ENCODE results near the gene MVB12B. TPM values are rescaled to one million over a fixed set of nuclear protein-coding genes. Genes with fewer than 3 reads are reported as not detected.

MVB12B gene
- total RNA-seq, 2 donors from 2014 or later = 5.9 to 8.7 TPM

DNA sequence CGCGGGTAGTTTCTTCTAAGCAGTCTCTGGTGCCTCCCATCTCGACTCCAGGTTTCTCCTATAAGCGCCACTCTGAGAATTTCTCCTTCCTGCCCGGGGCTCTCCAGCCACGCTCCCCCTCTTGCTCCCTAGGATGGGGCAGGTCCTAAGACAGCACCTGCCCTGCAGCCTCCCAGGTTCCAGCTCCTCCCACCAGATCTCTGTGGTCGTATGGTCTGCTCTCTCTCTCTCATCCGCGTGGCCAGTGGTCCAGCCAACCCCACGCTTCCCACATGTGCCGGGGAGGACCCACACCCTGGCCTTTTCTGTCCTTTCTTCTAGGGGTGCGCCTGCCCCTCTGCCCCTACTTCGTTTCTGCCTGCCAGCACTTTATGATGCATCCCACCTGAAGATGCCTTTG, 40.5 kb downstream of the MVB12B start:
- peaks cover 0 to 10% of the 10 kb centered on the region in 2 donors for H3K9me3 ChIP-seq
- H3K36me3 ChIP-seq = no peaks in the 10 kb centered on the region
- H3K27me3 ChIP-seq = no peaks in the 10 kb centered on the region
- H3K27ac ChIP-seq = no peak overlapping the region
- TF ChIP-seq, protein P1, sequence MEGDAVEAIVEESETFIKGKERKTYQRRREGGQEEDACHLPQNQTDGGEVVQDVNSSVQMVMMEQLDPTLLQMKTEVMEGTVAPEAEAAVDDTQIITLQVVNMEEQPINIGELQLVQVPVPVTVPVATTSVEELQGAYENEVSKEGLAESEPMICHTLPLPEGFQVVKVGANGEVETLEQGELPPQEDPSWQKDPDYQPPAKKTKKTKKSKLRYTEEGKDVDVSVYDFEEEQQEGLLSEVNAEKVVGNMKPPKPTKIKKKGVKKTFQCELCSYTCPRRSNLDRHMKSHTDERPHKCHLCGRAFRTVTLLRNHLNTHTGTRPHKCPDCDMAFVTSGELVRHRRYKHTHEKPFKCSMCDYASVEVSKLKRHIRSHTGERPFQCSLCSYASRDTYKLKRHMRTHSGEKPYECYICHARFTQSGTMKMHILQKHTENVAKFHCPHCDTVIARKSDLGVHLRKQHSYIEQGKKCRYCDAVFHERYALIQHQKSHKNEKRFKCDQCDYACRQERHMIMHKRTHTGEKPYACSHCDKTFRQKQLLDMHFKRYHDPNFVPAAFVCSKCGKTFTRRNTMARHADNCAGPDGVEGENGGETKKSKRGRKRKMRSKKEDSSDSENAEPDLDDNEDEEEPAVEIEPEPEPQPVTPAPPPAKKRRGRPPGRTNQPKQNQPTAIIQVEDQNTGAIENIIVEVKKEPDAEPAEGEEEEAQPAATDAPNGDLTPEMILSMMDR (IDR thresholded peaks at IDR 0.05) = no peak
- peaks cover 0 to 7% of the 10 kb centered on the region in 2 donors for H3K4me1 ChIP-seq
- no peak overlapping the region for H3K4me3 ChIP-seq
- DNase-seq (ENCODE audit: low spot score) = no peak

DNA sequence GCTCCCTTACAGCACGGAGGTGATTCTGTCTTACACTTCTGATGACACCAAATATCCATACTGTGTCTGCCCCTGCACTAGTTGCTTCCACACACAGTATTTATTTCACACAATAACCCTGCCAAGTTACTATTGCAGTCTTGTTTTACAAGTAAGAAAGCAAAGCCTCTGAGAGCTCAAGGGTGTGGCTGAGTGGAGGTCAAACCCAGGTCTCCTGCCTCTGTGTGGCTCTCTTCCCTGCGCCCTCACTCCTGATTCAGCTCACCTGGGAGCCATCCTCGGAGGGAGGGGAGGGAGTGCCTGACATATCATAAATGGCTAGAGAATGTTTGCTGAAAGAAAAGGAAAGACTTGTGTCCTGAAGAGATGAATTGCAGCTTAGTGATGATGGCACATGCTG, 41.0 kb downstream of the MVB12B start:
- Histone ChIP-seq H3K27ac (no peak overlapping the region), H3K9me3 (peaks cover 0 to 5% of the 10 kb centered on the region in 2 donors), H3K36me3 (no peaks in the 10 kb centered on the region), H3K4me1 (peaks cover 0 to 7% of the 10 kb centered on the region in 2 donors), H3K4me3 (no peak overlapping the region), H3K27me3 (no peaks in the 10 kb centered on the region)
- TF ChIP-seq, protein P1 (IDR thresholded peaks at IDR 0.05) = no peak
- DNase-seq (ENCODE audit: low spot score) = no peak

DNA sequence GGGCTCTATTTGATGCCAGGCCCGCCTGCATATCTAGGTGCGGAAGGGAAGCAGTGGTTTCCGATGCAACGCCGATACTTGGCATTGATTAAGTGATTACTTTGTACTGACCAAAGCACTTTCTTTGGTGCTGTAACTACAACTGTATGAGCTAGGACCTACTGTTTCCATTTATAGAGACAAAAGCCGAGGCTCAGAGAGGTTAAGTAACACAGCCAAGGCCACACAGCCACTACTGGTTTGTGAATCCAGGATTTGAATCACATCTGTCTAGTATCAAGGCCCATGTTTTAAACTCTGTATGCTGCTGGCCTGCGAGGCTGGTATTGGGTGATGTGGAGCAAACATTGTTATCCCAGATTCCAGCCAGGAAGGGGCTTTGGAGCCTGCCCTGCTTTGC, 41.4 kb downstream of the MVB12B start:
- no peak for DNase-seq (ENCODE audit: low spot score)
- H3K27ac ChIP-seq = no peak overlapping the region
- no peak overlapping the region for H3K4me3 ChIP-seq
- TF ChIP-seq, protein P1 (IDR thresholded peaks at IDR 0.05) = no peak
- H3K27me3 ChIP-seq = no peaks in the 10 kb centered on the region
- no peaks in the 10 kb centered on the region for H3K36me3 ChIP-seq
- peaks cover 0 to 1% of the 10 kb centered on the region in 2 donors for H3K9me3 ChIP-seq
- peaks cover 0 to 7% of the 10 kb centered on the region in 2 donors for H3K4me1 ChIP-seq

DNA sequence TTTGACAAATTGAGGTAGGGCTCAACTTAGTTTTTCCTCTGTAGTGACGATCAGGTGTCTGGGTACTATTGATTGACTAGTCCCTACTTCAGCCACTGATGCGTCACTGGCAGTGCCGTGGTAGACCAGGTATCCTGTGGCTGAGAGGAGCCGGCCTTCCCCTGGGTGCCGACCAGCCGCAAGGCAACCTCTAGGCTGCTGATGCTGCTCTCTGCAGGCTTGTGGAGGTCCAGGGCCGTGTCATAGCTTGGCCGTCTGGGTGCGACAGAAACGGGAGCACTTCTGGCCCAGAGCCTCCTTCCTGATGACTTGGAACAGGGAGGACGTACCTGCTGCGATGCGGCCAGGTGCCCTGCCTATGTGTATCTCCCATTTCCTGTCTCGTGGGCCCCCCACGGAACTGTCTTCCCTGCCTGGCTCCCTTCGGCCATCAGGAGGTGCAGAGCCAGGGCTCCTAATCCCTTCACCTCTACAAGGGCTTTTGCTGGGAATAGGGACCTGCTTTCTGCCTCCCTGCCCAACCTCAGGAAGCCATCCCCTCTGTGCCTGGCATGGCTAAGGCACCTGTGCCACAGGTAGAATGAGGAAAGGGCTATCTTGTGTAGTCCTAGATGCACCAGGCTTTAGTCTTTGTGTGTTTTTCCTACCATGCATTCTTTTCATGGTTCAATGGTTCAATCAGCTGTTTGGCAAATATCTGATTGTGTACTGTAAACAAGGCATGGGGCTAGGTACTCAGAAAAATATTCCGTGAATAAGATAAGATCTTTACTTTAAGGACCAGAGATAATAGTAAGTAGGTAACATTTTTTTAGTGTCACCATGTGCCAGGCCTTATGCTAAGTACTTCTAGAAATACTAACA, 44.6 kb downstream of the MVB12B start:
- peaks cover 0 to 28% of the 10 kb centered on the region in 2 donors for H3K4me1 ChIP-seq

DNA sequence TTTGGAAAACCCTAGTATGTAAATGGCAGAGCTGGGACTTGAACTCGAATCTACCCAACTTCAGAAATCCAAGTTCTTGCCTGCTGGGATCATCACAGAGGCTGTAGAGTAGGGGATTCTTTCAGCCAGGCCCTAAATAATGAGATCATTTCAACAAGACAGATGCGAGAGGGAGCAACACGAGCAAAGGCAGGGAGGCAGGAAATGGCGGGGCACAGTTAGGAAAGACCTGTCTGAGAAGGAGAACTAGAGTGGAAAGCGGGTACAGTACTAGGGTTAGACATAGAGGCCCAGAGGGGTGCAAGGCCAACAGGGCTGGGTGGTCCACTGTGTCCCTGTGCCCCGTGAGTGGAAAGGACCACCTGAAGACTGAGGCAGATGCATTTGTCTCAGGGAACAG, 46.1 kb downstream of the MVB12B start:
- H3K4me3 ChIP-seq = no peak overlapping the region
- H3K27me3 ChIP-seq = no peaks in the 10 kb centered on the region
- no peaks in the 10 kb centered on the region for H3K9me3 ChIP-seq
- H3K4me1 ChIP-seq = peaks cover 0 to 30% of the 10 kb centered on the region in 2 donors
- no peak overlapping the region for H3K27ac ChIP-seq
- DNase-seq (ENCODE audit: low spot score) = no peak
- TF ChIP-seq, protein P1 (IDR thresholded peaks at IDR 0.05) = no peak
- H3K36me3 ChIP-seq = no peaks in the 10 kb centered on the region

More for the DNA sequence above, 44.6 kb downstream of the MVB12B start:
- Histone ChIP-seq H3K27ac (no peak overlapping the region), H3K27me3 (no peaks in the 10 kb centered on the region), H3K36me3 (no peaks in the 10 kb centered on the region), H3K4me3 (no peak overlapping the region), H3K9me3 (no peaks in the 10 kb centered on the region)
- TF ChIP-seq, protein P1 (IDR thresholded peaks at IDR 0.05) = no peak
- no peak for DNase-seq (ENCODE audit: low spot score)
